Spinal cord (tissue), 10 donors: Measurements from ENCODE around the gene OXCT1. TPM values are rescaled to one million over a fixed set of nuclear protein-coding genes. Genes with fewer than 3 reads are reported as not detected.

Experiments
- DNase-seq, 6 donors: peaks; one replicate each; pipeline versions ENCODE4 v3.0.0 to v3.0.0-alpha.2; 2013 to 2015; ENCODE audit warnings: low spot score in 6 of 6, low read depth in 4 of 6
- H3K27ac ChIP-seq: one replicate; pipeline ENCODE4 v1.5.1; 2013; ENCODE audit warnings: low read depth, low read length, control low read depth
- H3K27me3 ChIP-seq: one replicate; pipeline ENCODE4 v1.6.1; 2013; ENCODE audit warnings: low read length; ENCODE audit not compliant: control insufficient read depth, insufficient read depth
- H3K36me3 ChIP-seq: one replicate; pipeline ENCODE4 v1.6.1; 2013; ENCODE audit warnings: low read length; ENCODE audit not compliant: control insufficient read depth, insufficient read depth
- H3K4me1 ChIP-seq: one replicate; pipeline ENCODE4 v1.6.1; 2013; ENCODE audit warnings: low read length; ENCODE audit not compliant: control insufficient read depth, insufficient read depth
- H3K4me3 ChIP-seq: one replicate; pipeline ENCODE4 v1.5.1; 2013; ENCODE audit warnings: low read depth, low read length, control low read depth
- H3K9me3 ChIP-seq: one replicate; pipeline ENCODE4 v1.6.1; 2013; ENCODE audit warnings: low read length; ENCODE audit not compliant: control insufficient read depth, insufficient read depth
- WGBS: methylation state at CpG from one replicate; pipeline ENCODE4 v1.1.5; 2013; ENCODE audit warnings: missing lambda C conversion rate; ENCODE audit not compliant: insufficient coverage; 5-methylcytosine and 5-hydroxymethylcytosine counted together
- polyA plus RNA-seq, 2 donors: library from polyadenylated mRNA; unstranded; fragments of 120-200 nt; gene quantifications; one replicate each; pipeline ENCODE4 v1.2.1, GENCODE V29; 2013; ENCODE audit not compliant: insufficient read length in 2 of 2
- total RNA-seq, 2 donors: library from RNA; depleted of rRNA in 1 of 2; stranded (reverse); fragments of 120-200 nt in 1 of 2; fragments of >200 nt in 1 of 2; gene quantifications; one replicate each; pipeline versions ENCODE4 v1.2.3 to v1.2.4, GENCODE V29; 2013 to 2014
- donor health status: healthy.

The OXCT1 gene
- total and polyA plus RNA-seq, 4 donors, result 50.9 to 103 (median 95.0) TPM

GRCh38 chr5:41770799-41771198 lies 99.4 kb downstream of the OXCT1 start:
- no peak overlapping the region for H3K4me3 ChIP-seq
- H3K4me1 ChIP-seq, result no peaks in the 10 kb centered on the region
- H3K27ac ChIP-seq, result no peak overlapping the region
- H3K27me3 ChIP-seq, result no peaks in the 10 kb centered on the region
- H3K36me3 ChIP-seq, result no peaks in the 10 kb centered on the region
- no peaks in the 10 kb centered on the region for H3K9me3 ChIP-seq
- no peak for DNase-seq

GRCh38 chr5:41768692-41769091 lies 101.5 kb downstream of the OXCT1 start:
- 87% methylated on average over 3 of the region's 5 CpGs for WGBS
- Histone ChIP-seq H3K27me3 (no peaks in the 10 kb centered on the region), H3K9me3 (no peaks in the 10 kb centered on the region), H3K27ac (no peak overlapping the region), H3K4me3 (no peak overlapping the region), H3K4me1 (no peaks in the 10 kb centered on the region), H3K36me3 (no peaks in the 10 kb centered on the region)
- DNase-seq, result no peak

- no peak for DNase-seq
Measured at GRCh38 chr5:41764650-41765049, 105.6 kb downstream of the OXCT1 start.

GRCh38 chr5:41763574-41763973 lies 106.7 kb downstream of the OXCT1 start:
- Histone ChIP-seq H3K4me3 (no peak overlapping the region), H3K4me1 (no peaks in the 10 kb centered on the region), H3K36me3 (no peaks in the 10 kb centered on the region), H3K27ac (no peak overlapping the region), H3K27me3 (no peaks in the 10 kb centered on the region), H3K9me3 (no peaks in the 10 kb centered on the region)
- WGBS, result 92% methylated on average over 2 of the region's 2 CpGs
- peak in 1 of 6 donors; percentile 22 for DNase-seq

More at GRCh38 chr5:41764650-41765049, 105.6 kb downstream of the OXCT1 start:
- no peaks in the 10 kb centered on the region for H3K4me1 ChIP-seq
- H3K9me3 ChIP-seq, result no peaks in the 10 kb centered on the region
- H3K4me3 ChIP-seq, result no peak overlapping the region
- H3K36me3 ChIP-seq, result no peaks in the 10 kb centered on the region
- H3K27ac ChIP-seq, result no peak overlapping the region
- no peaks in the 10 kb centered on the region for H3K27me3 ChIP-seq

GRCh38 chr5:41763081-41763480 lies 107.1 kb downstream of the OXCT1 start:
- no peak for DNase-seq
- no peaks in the 10 kb centered on the region for H3K9me3 ChIP-seq
- H3K4me1 ChIP-seq, result no peaks in the 10 kb centered on the region
- H3K36me3 ChIP-seq, result no peaks in the 10 kb centered on the region
- no peak overlapping the region for H3K27ac ChIP-seq
- H3K4me3 ChIP-seq, result no peak overlapping the region
- H3K27me3 ChIP-seq, result no peaks in the 10 kb centered on the region
- WGBS, result 73% methylated on average over 2 of the region's 3 CpGs

GRCh38 chr5:41762426-41762825 lies 107.8 kb downstream of the OXCT1 start:
- 60% methylated on average over 1 of the region's 1 CpG for WGBS
- no peak for DNase-seq
- Histone ChIP-seq H3K9me3 (no peaks in the 10 kb centered on the region), H3K27me3 (no peaks in the 10 kb centered on the region), H3K4me1 (no peaks in the 10 kb centered on the region), H3K36me3 (no peaks in the 10 kb centered on the region), H3K27ac (no peak overlapping the region), H3K4me3 (no peak overlapping the region)

- no peak overlapping the region for H3K4me3 ChIP-seq
- no CpG with 5 or more reads among the region's 1 CpG for WGBS
- H3K9me3 ChIP-seq, result no peaks in the 10 kb centered on the region
- no peak for DNase-seq
- no peaks in the 10 kb centered on the region for H3K4me1 ChIP-seq
- H3K27ac ChIP-seq, result no peak overlapping the region
- no peaks in the 10 kb centered on the region for H3K27me3 ChIP-seq
- no peaks in the 10 kb centered on the region for H3K36me3 ChIP-seq
Measured at GRCh38 chr5:41761663-41762062, 108.6 kb downstream of the OXCT1 start.

- no peaks in the 10 kb centered on the region for H3K9me3 ChIP-seq
- H3K27ac ChIP-seq, result no peak overlapping the region
- no peaks in the 10 kb centered on the region for H3K27me3 ChIP-seq
- DNase-seq, result no peak
- no peaks in the 10 kb centered on the region for H3K4me1 ChIP-seq
- no peak overlapping the region for H3K4me3 ChIP-seq
- WGBS, result no CpG with 5 or more reads among the region's 1 CpG
- H3K36me3 ChIP-seq, result no peaks in the 10 kb centered on the region
Measured at GRCh38 chr5:41755705-41756104, 114.5 kb downstream of the OXCT1 start.

- no CpG with 5 or more reads among the region's 2 CpGs for WGBS
- H3K36me3 ChIP-seq, result no peaks in the 10 kb centered on the region
- no peak overlapping the region for H3K4me3 ChIP-seq
- no peaks in the 10 kb centered on the region for H3K4me1 ChIP-seq
- no peak for DNase-seq
- no peaks in the 10 kb centered on the region for H3K27me3 ChIP-seq
- no peak overlapping the region for H3K27ac ChIP-seq
- no peaks in the 10 kb centered on the region for H3K9me3 ChIP-seq
Measured at GRCh38 chr5:41754857-41755256, 115.4 kb downstream of the OXCT1 start.

GRCh38 chr5:41751867-41752266 lies 118.4 kb downstream of the OXCT1 start:
- H3K27me3 ChIP-seq, result no peaks in the 10 kb centered on the region
- H3K36me3 ChIP-seq, result no peaks in the 10 kb centered on the region
- no peak for DNase-seq
- H3K4me3 ChIP-seq, result no peak overlapping the region
- no peaks in the 10 kb centered on the region for H3K4me1 ChIP-seq
- H3K27ac ChIP-seq, result no peak overlapping the region
- H3K9me3 ChIP-seq, result no peaks in the 10 kb centered on the region
